ENCODE measurements around the gene SMTN.

The SMTN gene

GRCh38 chr22:31126869-31127175 is 45.7 kb downstream of the SMTN start:
- peak overlapping the region; percentile 55; the same call in 1 of the 2 replicates for H3K9ac ChIP-seq (ENCODE audit: low read length)
- peak overlapping the region; percentile 93 for H3K4me2 ChIP-seq (ENCODE audit: low read length)
- no peaks in the 10 kb centered on the region for H4K20me1 ChIP-seq (ENCODE audit: insufficient read depth, low read length)
- H3K79me2 ChIP-seq (ENCODE audit: insufficient read depth, low read length): no peaks in the 10 kb centered on the region
- no peaks in the 10 kb centered on the region for H3K9me3 ChIP-seq (ENCODE audit: low read length)
- H3K27ac ChIP-seq (ENCODE audit: low read depth, low read length, poor library complexity, severe bottlenecking): no peak overlapping the region
- no peak for TF ChIP-seq EZH2 (IDR thresholded peaks at IDR 0.05; ENCODE audit: borderline replicate concordance, low read length)
- TF ChIP-seq, protein P1, sequence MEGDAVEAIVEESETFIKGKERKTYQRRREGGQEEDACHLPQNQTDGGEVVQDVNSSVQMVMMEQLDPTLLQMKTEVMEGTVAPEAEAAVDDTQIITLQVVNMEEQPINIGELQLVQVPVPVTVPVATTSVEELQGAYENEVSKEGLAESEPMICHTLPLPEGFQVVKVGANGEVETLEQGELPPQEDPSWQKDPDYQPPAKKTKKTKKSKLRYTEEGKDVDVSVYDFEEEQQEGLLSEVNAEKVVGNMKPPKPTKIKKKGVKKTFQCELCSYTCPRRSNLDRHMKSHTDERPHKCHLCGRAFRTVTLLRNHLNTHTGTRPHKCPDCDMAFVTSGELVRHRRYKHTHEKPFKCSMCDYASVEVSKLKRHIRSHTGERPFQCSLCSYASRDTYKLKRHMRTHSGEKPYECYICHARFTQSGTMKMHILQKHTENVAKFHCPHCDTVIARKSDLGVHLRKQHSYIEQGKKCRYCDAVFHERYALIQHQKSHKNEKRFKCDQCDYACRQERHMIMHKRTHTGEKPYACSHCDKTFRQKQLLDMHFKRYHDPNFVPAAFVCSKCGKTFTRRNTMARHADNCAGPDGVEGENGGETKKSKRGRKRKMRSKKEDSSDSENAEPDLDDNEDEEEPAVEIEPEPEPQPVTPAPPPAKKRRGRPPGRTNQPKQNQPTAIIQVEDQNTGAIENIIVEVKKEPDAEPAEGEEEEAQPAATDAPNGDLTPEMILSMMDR (IDR thresholded peaks at IDR 0.05; ENCODE audit: low read length): no peak
- no peaks in the 10 kb centered on the region for H3F3A ChIP-seq (ENCODE audit: insufficient read depth, low read length)
- no peaks in the 10 kb centered on the region for H3K36me3 ChIP-seq (ENCODE audit: insufficient read depth, low read length)
- H3K4me3 ChIP-seq (ENCODE audit: low read depth, low read length, poor library complexity, severe bottlenecking): peak overlapping the region; percentile 63
- H3K4me1 ChIP-seq (ENCODE audit: insufficient read depth, low read length, severe bottlenecking): peaks cover 22% of the 10 kb centered on the region
- no peaks in the 10 kb centered on the region for H3K27me3 ChIP-seq (ENCODE audit: insufficient read depth, low read length)
- no peaks in the 10 kb centered on the region for H3K9me2 ChIP-seq (ENCODE audit: low read depth, low read length)
- H2AFZ ChIP-seq (ENCODE audit: low read length): no peak overlapping the region

DNA sequence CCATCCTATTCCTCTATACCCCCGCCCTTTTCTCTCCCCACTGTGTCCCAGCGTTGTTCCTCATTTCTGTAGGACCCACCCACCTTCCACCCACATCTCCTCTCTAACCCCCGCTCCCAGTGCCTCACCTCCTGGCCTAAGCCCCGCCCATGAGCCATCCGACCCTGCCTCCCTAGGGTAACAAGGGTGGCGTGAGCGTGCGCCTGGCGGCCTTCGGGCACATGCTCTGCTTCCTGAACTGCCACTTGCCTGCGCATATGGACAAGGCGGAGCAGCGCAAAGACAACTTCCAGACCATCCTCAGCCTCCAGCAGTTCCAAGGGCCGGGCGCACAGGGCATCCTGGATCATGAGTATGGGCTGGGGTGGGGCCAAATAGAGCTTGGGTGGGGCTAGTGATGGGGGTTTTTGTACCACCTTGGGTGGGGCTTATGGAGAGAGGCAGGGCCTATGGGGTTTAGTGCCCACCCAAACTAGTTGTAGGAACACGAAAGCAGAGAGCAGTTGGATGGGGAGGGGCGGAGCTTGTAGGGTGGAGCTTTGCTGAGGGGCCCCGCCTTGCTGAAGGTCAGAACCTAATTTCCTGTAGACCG is 46.2 kb downstream of the SMTN start:
- Histone ChIP-seq H3K4me3 (ENCODE audit: low read depth, low read length, poor library complexity, severe bottlenecking) (peak overlapping the region; percentile 63), H3K4me2 (ENCODE audit: low read length) (peak overlapping the region; percentile 93)

DNA sequence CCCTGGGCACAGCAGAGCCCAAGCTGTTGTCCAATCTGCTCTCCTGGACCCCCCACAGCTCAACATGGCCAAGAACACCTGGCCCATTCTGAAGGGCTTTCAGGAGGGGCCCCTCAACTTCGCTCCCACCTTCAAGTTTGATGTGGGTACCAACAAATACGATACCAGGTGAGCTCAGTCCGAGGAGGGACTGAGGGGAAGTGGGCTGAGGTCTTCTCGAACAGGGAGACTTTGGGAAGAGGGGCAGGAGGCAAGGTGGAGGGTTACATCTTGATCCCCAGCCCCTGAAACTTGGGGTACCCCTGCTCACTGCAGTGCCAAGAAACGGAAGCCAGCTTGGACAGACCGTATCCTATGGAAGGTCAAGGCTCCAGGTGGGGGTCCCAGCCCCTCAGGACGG is 47.0 kb downstream of the SMTN start:
- peak overlapping the region; percentile 67 for H3K9ac ChIP-seq (ENCODE audit: low read length)
- H3K27me3 ChIP-seq (ENCODE audit: insufficient read depth, low read length): no peaks in the 10 kb centered on the region
- no peak overlapping the region for H2AFZ ChIP-seq (ENCODE audit: low read length)
- H3F3A ChIP-seq (ENCODE audit: insufficient read depth, low read length): no peaks in the 10 kb centered on the region
- peak overlapping the region; percentile 32 for H3K27ac ChIP-seq (ENCODE audit: low read depth, low read length, poor library complexity, severe bottlenecking)
- H3K36me3 ChIP-seq (ENCODE audit: insufficient read depth, low read length): peaks cover under 1% of the 10 kb centered on the region; the same call in 1 of the 2 replicates
- H3K9me2 ChIP-seq (ENCODE audit: low read depth, low read length): no peaks in the 10 kb centered on the region
- no peaks in the 10 kb centered on the region for H4K20me1 ChIP-seq (ENCODE audit: insufficient read depth, low read length)
- H3K4me3 ChIP-seq (ENCODE audit: low read depth, low read length, poor library complexity, severe bottlenecking): peak overlapping the region; percentile 63
- no peak for TF ChIP-seq EZH2 (IDR thresholded peaks at IDR 0.05; ENCODE audit: borderline replicate concordance, low read length)
- TF ChIP-seq, protein P1 (IDR thresholded peaks at IDR 0.05; ENCODE audit: low read length): no peak
- H3K4me2 ChIP-seq (ENCODE audit: low read length): peak overlapping the region; percentile 93
- H3K79me2 ChIP-seq (ENCODE audit: insufficient read depth, low read length): no peaks in the 10 kb centered on the region
- no peaks in the 10 kb centered on the region for H3K9me3 ChIP-seq (ENCODE audit: low read length)
- H3K4me1 ChIP-seq (ENCODE audit: insufficient read depth, low read length, severe bottlenecking): peaks cover 22% of the 10 kb centered on the region

More for the DNA sequence above, 46.2 kb downstream of the SMTN start:
- H3K79me2 ChIP-seq (ENCODE audit: insufficient read depth, low read length): no peaks in the 10 kb centered on the region
- no peaks in the 10 kb centered on the region for H3K9me3 ChIP-seq (ENCODE audit: low read length)
- TF ChIP-seq EZH2 (IDR thresholded peaks at IDR 0.05; ENCODE audit: borderline replicate concordance, low read length): no peak
- TF ChIP-seq, protein P1 (IDR thresholded peaks at IDR 0.05; ENCODE audit: low read length): no peak
- no peaks in the 10 kb centered on the region for H3F3A ChIP-seq (ENCODE audit: insufficient read depth, low read length)
- peak overlapping the region; percentile 32 for H3K27ac ChIP-seq (ENCODE audit: low read depth, low read length, poor library complexity, severe bottlenecking)
- H2AFZ ChIP-seq (ENCODE audit: low read length): no peak overlapping the region; the same call in 1 of the 2 replicates
- no peaks in the 10 kb centered on the region for H3K9me2 ChIP-seq (ENCODE audit: low read depth, low read length)
- no peaks in the 10 kb centered on the region for H3K27me3 ChIP-seq (ENCODE audit: insufficient read depth, low read length)
- peaks cover 22% of the 10 kb centered on the region for H3K4me1 ChIP-seq (ENCODE audit: insufficient read depth, low read length, severe bottlenecking)
- no peaks in the 10 kb centered on the region for H3K36me3 ChIP-seq (ENCODE audit: insufficient read depth, low read length)
- peak overlapping the region; percentile 67 for H3K9ac ChIP-seq (ENCODE audit: low read length)
- H4K20me1 ChIP-seq (ENCODE audit: insufficient read depth, low read length): no peaks in the 10 kb centered on the region
